KMS-11 (cell line): ENCODE measurements around the gene CGAS.
"Not testable (repeated sequence)": the region's sequence is repeated elsewhere in the genome, so short reads cannot be mapped to it uniquely, and the experiment has no call there.

Experiments
- H2AFZ ChIP-seq: fragments of 200-600 bp; sonication (generic); 2 replicates; pipeline ENCODE4 v1.6.1; 2016; ENCODE audit warnings: antibody characterized with exemption, mixed run types, low read depth
- H3K27ac ChIP-seq: fragments of 200-600 bp; sonication (generic); 2 replicates; pipeline ENCODE4 v1.6.1; 2016; ENCODE audit warnings: mild to moderate bottlenecking, mixed run types
- H3K27me3 ChIP-seq: fragments of 200-600 bp; sonication (generic); 2 replicates; pipeline ENCODE4 v1.6.1; 2017; ENCODE audit warnings: mild to moderate bottlenecking, low read depth, mixed run types, moderate library complexity; ENCODE audit not compliant: insufficient read depth
- H3K36me3 ChIP-seq: fragments of 200-600 bp; sonication (generic); 2 replicates; pipeline ENCODE4 v1.6.1; 2017; ENCODE audit warnings: mild to moderate bottlenecking, mixed run types; ENCODE audit not compliant: insufficient read depth
- H3K4me1 ChIP-seq: fragments of 200-600 bp; sonication (generic); 2 replicates; pipeline ENCODE4 v1.6.1; 2016; ENCODE audit warnings: mild to moderate bottlenecking, low read depth, mixed run types; ENCODE audit not compliant: poor library complexity, severe bottlenecking
- H3K4me2 ChIP-seq: fragments of 200-600 bp; sonication (generic); 2 replicates; pipeline ENCODE4 v1.7.0; 2016; ENCODE audit warnings: mild to moderate bottlenecking, mixed run types
- H3K4me3 ChIP-seq: fragments of 200-600 bp; sonication (generic); IDR thresholded peaks from 2 replicates; pipeline ENCODE4 v1.6.1; 2017; ENCODE audit warnings: low read depth, low read length, mixed read lengths; ENCODE audit not compliant: insufficient read depth
- H3K79me2 ChIP-seq: fragments of 200-600 bp; sonication (generic); 2 replicates; pipeline ENCODE4 v1.6.1; 2016; ENCODE audit warnings: low read depth, mixed run types; ENCODE audit not compliant: insufficient read depth
- H3K9ac ChIP-seq: fragments of 200-600 bp; sonication (generic); 2 replicates; pipeline ENCODE4 v1.6.1; 2016; ENCODE audit warnings: mild to moderate bottlenecking, mixed run types
- H4K20me1 ChIP-seq: fragments of 200-600 bp; sonication (generic); 2 replicates; pipeline ENCODE4 v1.6.1; 2016; ENCODE audit warnings: mild to moderate bottlenecking, mixed run types; ENCODE audit not compliant: insufficient read depth
- TF ChIP-seq, protein P1 (sequence below): fragments of 200-600 bp; sonication (generic); conservative IDR thresholded peaks from 2 replicates; pipeline ENCODE4 v1.6.1; 2017; ENCODE audit warnings: low read depth, mild to moderate bottlenecking, antibody characterized with exemption, low read length, moderate library complexity, mixed read lengths

Gene CGAS

DNA sequence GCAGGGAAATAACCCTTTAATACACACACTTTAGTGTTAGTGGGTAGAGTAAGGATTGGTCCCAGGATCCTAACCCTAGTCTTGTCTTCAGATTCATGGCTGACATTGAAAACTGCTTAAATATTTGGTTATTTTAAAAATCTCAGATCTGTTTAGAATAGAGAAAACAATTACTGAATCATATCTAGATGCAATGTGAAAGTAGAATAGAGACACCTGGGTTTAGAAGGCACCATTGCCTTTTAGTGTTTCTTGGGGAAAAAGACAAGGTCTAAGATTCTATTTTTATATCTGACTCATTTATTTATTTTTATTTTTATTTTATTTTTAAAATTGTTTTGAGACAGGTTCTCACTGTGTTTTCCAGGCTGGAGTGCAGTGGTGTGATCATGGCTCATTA is 51.4 kb downstream of the CGAS start:
- peaks cover 16% of the 10 kb centered on the region for H3K4me1 ChIP-seq
- H3K4me3 ChIP-seq: no peak overlapping the region
- TF ChIP-seq, protein P1, sequence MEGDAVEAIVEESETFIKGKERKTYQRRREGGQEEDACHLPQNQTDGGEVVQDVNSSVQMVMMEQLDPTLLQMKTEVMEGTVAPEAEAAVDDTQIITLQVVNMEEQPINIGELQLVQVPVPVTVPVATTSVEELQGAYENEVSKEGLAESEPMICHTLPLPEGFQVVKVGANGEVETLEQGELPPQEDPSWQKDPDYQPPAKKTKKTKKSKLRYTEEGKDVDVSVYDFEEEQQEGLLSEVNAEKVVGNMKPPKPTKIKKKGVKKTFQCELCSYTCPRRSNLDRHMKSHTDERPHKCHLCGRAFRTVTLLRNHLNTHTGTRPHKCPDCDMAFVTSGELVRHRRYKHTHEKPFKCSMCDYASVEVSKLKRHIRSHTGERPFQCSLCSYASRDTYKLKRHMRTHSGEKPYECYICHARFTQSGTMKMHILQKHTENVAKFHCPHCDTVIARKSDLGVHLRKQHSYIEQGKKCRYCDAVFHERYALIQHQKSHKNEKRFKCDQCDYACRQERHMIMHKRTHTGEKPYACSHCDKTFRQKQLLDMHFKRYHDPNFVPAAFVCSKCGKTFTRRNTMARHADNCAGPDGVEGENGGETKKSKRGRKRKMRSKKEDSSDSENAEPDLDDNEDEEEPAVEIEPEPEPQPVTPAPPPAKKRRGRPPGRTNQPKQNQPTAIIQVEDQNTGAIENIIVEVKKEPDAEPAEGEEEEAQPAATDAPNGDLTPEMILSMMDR: no peak
- H3K27me3 ChIP-seq: no peaks in the 10 kb centered on the region
- no peaks in the 10 kb centered on the region for H4K20me1 ChIP-seq
- no peaks in the 10 kb centered on the region for H3K36me3 ChIP-seq
- H3K4me2 ChIP-seq: no peak overlapping the region; the same call in 1 of the 2 replicates
- H3K27ac ChIP-seq: no peak overlapping the region
- H3K9ac ChIP-seq: no peak overlapping the region
- no peaks in the 10 kb centered on the region for H3K79me2 ChIP-seq
- H2AFZ ChIP-seq: no peak overlapping the region

DNA sequence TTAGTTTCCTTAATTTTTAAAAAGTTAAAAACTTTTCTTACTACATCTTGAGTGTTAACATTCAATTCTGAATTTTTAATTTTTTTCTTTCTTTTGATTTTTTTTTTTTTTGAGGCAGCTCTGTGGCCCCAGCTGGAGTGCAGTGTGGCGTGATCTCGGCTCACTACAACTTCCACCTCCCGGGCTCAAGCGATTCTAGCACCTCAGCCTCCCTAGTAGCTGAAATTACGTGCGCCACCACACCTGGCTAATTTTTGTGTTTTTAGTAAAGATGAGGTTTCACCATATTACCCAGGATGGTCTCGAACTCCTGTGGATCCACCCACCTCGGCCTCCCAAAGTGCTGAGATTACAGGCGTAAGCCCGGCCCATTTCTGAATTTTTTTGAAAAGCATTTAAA is 56.2 kb downstream of the CGAS start:
- H3K4me2 ChIP-seq: no peak overlapping the region
- no peaks in the 10 kb centered on the region for H4K20me1 ChIP-seq

DNA sequence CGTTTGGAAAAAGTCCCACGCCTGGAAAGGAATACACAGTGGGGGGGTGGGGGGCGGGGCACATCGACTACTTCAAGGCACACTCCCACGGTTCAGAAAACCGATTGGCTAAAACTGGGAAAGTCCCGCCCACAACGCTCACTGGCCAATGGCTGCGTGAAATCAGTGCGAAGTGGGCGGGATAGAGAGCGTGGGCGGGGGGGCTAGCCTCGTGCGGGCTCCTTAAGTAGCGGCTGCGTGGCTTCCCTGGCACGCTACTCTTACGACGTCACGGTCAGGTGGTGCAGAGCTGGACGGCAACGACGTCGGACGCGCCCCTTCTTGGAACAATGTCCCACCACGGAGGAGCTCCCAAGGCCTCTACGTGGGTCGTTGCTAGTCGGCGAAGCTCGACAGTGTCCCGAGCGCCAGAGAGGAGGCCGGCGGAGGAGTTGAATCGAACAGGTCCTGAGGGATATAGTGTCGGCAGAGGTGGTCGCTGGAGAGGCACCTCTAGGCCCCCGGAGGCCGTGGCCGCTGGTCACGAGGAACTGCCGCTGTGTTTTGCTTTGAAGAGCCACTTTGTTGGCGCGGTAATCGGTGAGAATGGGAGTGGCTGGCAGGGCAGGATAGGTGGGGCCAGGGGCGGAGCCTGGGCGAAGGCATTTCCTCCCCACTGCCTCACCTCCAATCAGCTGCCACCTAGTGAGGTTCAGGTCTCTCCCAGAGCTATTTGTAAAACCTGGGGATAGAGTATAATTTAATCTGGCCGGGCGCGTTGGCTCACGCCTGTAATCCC is 57.3 kb downstream of the CGAS start, which contains the start of gene DDX43:
TSS of gene DDX43 (plus strand) at position 252 of the 778 bp plus-strand sequence. CDS start at position 330, 78 bp downstream.
- no peaks in the 10 kb centered on the region for H4K20me1 ChIP-seq
- peaks cover 24% of the 10 kb centered on the region for H3K4me1 ChIP-seq
- H3K4me3 ChIP-seq: no peak within 1 kb of the TSS
- no peak within 1 kb of the TSS for H3K9ac ChIP-seq
- no peak within 1 kb of the TSS for H2AFZ ChIP-seq
- H3K79me2 ChIP-seq: no peaks in the 10 kb centered on the region
- TF ChIP-seq, protein P1: no peak
- H3K4me2 ChIP-seq: no peak within 1 kb of the TSS
- H3K27ac ChIP-seq: no peak within 1 kb of the TSS
- H3K36me3 ChIP-seq: no peaks in the 10 kb centered on the region
- no peaks in the 10 kb centered on the region for H3K27me3 ChIP-seq

More for the DNA sequence above, 56.2 kb downstream of the CGAS start:
- H3K79me2 ChIP-seq: no peaks in the 10 kb centered on the region
- no peak overlapping the region for H3K4me3 ChIP-seq
- no peak overlapping the region for H2AFZ ChIP-seq
- H3K27me3 ChIP-seq: no peaks in the 10 kb centered on the region
- H3K36me3 ChIP-seq: no peaks in the 10 kb centered on the region
- TF ChIP-seq, protein P1: no peak
- peaks cover 25% of the 10 kb centered on the region for H3K4me1 ChIP-seq
- H3K9ac ChIP-seq: no peak overlapping the region
- H3K27ac ChIP-seq: no peak overlapping the region

DNA sequence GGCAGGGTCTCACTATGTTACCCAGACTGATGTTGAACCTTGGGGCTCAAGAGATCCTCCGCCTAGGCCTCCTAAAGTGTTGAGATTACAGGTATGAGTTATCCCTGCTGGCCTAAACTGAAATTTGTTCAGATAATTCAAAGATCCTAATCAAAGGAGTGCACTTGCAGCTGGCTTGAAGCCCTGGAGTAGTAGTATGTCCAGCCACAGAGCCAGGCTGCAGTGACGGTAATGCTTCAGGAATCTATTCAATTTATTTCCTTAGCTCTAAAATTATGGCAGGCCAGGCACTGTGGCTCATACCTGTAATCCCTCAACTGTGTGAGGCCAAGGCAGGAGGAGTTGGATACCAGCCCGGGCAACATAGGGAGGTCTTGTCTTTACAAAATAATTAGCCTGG is 58.8 kb downstream of the CGAS start:
- Histone ChIP-seq H3K4me3 (no peak overlapping the region), H3K79me2 (no peaks in the 10 kb centered on the region), H2AFZ (no peak overlapping the region), H3K4me2 (no peak overlapping the region), H3K27me3 (no peaks in the 10 kb centered on the region), H3K9ac (no peak overlapping the region), H4K20me1 (no peaks in the 10 kb centered on the region), H3K36me3 (no peaks in the 10 kb centered on the region), H3K4me1 (peaks cover 28% of the 10 kb centered on the region), H3K27ac (no peak overlapping the region)
- TF ChIP-seq, protein P1: no peak

DNA sequence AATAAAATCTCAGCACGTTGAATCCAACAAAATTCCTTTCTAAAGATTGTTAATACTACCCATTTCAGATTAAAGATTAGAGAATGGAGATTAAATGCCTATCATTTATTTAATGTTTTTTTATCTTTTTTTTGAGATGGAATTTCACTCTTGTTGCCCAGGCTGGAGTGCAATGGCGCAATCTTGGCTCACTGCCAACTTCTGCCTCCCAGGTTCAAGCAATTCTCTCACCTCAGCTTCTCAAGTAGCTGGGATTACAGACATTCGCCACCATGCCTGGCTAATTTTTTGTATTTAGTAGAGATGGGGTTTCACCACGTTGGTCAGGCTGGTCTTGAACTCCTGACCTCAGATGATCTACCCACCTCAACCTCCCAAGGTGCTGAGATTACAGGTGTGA is 59.9 kb downstream of the CGAS start:
- Histone ChIP-seq H3K4me1 (peaks cover 33% of the 10 kb centered on the region), H3K4me2 (peak overlapping the region; percentile 0; the same call in 1 of the 2 replicates)
- H3K36me3 ChIP-seq, H4K20me1 ChIP-seq, H3K4me3 ChIP-seq, H2AFZ ChIP-seq, H3K9ac ChIP-seq, H3K79me2 ChIP-seq, H3K27me3 ChIP-seq, H3K27ac ChIP-seq: not testable (repeated sequence)
